Gastrocnemius medialis (tissue), 4 donors: ENCODE results near the gene SLC8A3. TPM values are rescaled to one million over a fixed set of nuclear protein-coding genes. Genes with fewer than 3 reads are reported as not detected.

Experiments
- ATAC-seq, 2 donors: fragments of 150-250 bp; one replicate each; pipeline ENCODE4 v1.9.1; 2016
- DNase-seq, 2 donors: peaks; one replicate each; pipeline ENCODE4 v3.0.0-alpha.2; 2019
- H3K27ac ChIP-seq, 4 donors: fragments of 200-600 bp; sonication (generic); 1 replicate in 1 of 4; 2 replicates in 3 of 4; pipeline ENCODE4 v1.5.1; 2016 to 2018; ENCODE audit warnings: mild to moderate bottlenecking in 2 of 4, moderate library complexity in 1 of 4
- H3K27me3 ChIP-seq, 3 donors: fragments of 200-600 bp; sonication (generic) in 2 of 3; 1 replicate in 1 of 3; 2 replicates in 2 of 3; pipeline versions ENCODE4 v1.5.1 to v1.6.0; 2016 to 2019; ENCODE audit warnings: mild to moderate bottlenecking in 1 of 3, moderate library complexity in 1 of 3
- H3K36me3 ChIP-seq, 2 donors: fragments of 200-600 bp; sonication (generic) in 1 of 2; one replicate each; pipeline ENCODE4 v1.5.1; 2017 to 2018
- H3K4me1 ChIP-seq, 2 donors: fragments of 200-600 bp; sonication (generic) in 1 of 2; one replicate each; pipeline ENCODE4 v1.5.1; 2016 to 2017; ENCODE audit warnings: mild to moderate bottlenecking in 2 of 2
- H3K4me3 ChIP-seq, 4 donors: fragments of 200-600 bp; sonication (generic) in 3 of 4; 1 replicate in 1 of 4; 2 replicates in 3 of 4; pipeline ENCODE4 v1.5.1; 2016 to 2019; ENCODE audit warnings: mild to moderate bottlenecking in 2 of 4
- H3K9me3 ChIP-seq, 3 donors: fragments of 200-600 bp; sonication (generic) in 2 of 3; 1 replicate in 1 of 3; 2 replicates in 2 of 3; pipeline ENCODE4 v1.5.1; 2016 to 2019
- CTCF ChIP-seq, 5 experiments: fragments of 450-650 bp in 3 of 5; fragments of 200-600 bp in 2 of 5; sonication (generic) in 2 of 5; IDR thresholded peaks in 4 of 5; conservative IDR thresholded peaks in 1 of 5; 1 replicate in 4 of 5; 2 replicates in 1 of 5; pipeline ENCODE4 v1.5.1; 2016 to 2019; ENCODE audit warnings: antibody characterized with exemption in 5 of 5, mild to moderate bottlenecking in 3 of 5, moderate library complexity in 3 of 5
- POLR2A ChIP-seq, 2 donors: fragments of 450-650 bp; IDR thresholded peaks; one replicate each; pipeline ENCODE4 v1.6.1; 2017; ENCODE audit warnings: antibody characterized with exemption in 2 of 2, mild to moderate bottlenecking in 2 of 2, moderate library complexity in 2 of 2
- in situ Hi-C, 4 donors: fragments of 200-750 bp; cut with MboI; loops; one replicate each; pipeline versions ENCODE4 v1.15.0 to v1.8.0; 2017; ENCODE audit warnings: low sequenced_read_pairs in 4 of 4
- intact Hi-C: fragments of 100-400 bp; cut with DNase I; formaldehyde crosslinking; loops from one replicate; pipeline ENCODE4 v1.15.1; 2023; ENCODE audit warnings: low total_unique reads
- total RNA-seq, 4 donors: library from RNA; depleted of rRNA; stranded (reverse); fragments of >200 nt; gene quantifications; one replicate each; pipeline versions ENCODE4 v1.1.0 to v1.2.3, GENCODE V29; 2016

Gene SLC8A3
- total RNA-seq, 4 donors from 2014 or later = 8.5 to 14.1 (median 12.6) TPM

DNA sequence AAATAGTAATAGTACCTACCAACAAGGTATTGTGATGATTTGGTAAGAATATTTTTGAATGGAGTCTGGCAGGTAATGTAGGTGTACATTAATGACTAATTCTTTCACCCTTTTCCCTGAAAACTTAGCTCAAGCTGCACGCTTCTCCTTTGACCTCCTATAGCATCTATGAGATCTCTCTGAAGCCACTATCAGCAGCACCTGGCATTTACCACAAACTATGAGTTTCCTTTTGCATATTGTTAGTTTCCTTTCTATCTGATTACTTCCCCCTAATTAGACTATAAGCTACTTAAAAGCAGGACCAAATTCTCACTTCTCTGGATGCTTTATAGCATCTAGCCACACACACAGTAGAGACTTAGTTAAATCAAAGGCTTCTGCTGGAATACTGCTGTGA lies 48.1 kb downstream of the SLC8A3 start:
- no peaks in the 10 kb centered on the region for H3K9me3 ChIP-seq
- intact Hi-C loops (no loop called here), in situ Hi-C loops (no loop called here)
- no peak overlapping the region for H3K27ac ChIP-seq
- TF ChIP-seq CTCF (IDR thresholded peaks at IDR 0.05 in 4 of 5, conservative IDR thresholded peaks at IDR 0.05 in 1 of 5) (no peak), POLR2A (IDR thresholded peaks at IDR 0.05) (no peak)
- H3K4me1 ChIP-seq = peaks cover 0 to under 1% of the 10 kb centered on the region in 2 donors
- ATAC-seq (no peak), DNase-seq (no peak)
- H3K27me3 ChIP-seq = no peaks in the 10 kb centered on the region
- H3K36me3 ChIP-seq = no peaks in the 10 kb centered on the region
- no peak overlapping the region for H3K4me3 ChIP-seq

DNA sequence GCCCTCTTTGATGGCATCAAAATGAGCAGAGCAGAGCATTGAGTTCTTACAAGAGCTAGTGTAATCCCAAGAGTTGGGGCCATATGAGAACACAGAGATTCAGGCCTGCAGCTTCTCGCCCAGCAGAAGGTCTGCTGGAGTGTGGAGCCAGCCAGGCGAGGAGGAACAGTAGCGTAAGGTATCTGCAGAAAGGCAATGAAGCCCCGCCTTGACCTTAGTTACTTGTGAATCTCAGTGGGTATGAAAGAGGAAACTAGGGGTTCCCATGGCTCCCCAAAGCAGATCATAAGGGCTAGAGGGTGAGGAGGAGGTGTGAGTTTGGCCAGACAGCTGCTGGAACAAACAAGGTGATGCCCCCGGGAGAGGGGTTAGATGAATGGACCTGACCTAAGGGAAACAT lies 49.4 kb downstream of the SLC8A3 start:
- H3K4me1 ChIP-seq = peaks cover 0 to 3% of the 10 kb centered on the region in 2 donors
- no peaks in the 10 kb centered on the region for H3K36me3 ChIP-seq
- no peaks in the 10 kb centered on the region for H3K27me3 ChIP-seq
- H3K9me3 ChIP-seq = no peaks in the 10 kb centered on the region
- ATAC-seq (no peak), DNase-seq (no peak)
- TF ChIP-seq CTCF (IDR thresholded peaks at IDR 0.05 in 4 of 5, conservative IDR thresholded peaks at IDR 0.05 in 1 of 5) (no peak), POLR2A (IDR thresholded peaks at IDR 0.05) (no peak)
- no peak overlapping the region for H3K4me3 ChIP-seq
- intact Hi-C loops (no loop called here), in situ Hi-C loops (no loop called here)
- H3K27ac ChIP-seq = no peak overlapping the region

DNA sequence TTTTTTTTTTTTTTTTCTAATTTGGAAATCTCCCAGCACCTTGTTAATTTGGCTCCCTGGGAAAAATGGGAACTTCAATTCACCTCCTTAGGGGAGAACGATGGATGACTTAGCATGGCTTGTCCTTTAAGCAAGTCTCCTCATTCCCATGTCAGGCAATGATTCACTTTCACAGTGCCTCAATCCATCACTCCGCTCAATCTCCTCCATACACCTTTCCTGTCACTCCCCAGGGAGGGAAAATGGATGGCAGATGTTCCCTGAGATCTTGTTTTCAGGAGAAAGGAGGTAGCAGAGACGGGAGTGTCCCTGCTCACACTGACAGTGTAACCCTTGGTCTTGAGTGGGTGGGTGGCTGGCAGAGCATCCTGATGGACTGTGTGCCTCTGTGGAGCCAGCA lies 51.0 kb downstream of the SLC8A3 start:
- no peak for TF ChIP-seq POLR2A (IDR thresholded peaks at IDR 0.05)
- no peak for TF ChIP-seq CTCF (IDR thresholded peaks at IDR 0.05 in 4 of 5, conservative IDR thresholded peaks at IDR 0.05 in 1 of 5)
- Histone ChIP-seq H3K27me3 (no peaks in the 10 kb centered on the region), H3K4me1 (peaks cover 0 to 3% of the 10 kb centered on the region in 2 donors), H3K27ac (no peak overlapping the region), H3K9me3 (no peaks in the 10 kb centered on the region), H3K36me3 (no peaks in the 10 kb centered on the region), H3K4me3 (no peak overlapping the region)
- intact Hi-C loops = no loop called here
- ATAC-seq (no peak), DNase-seq (no peak)
- in situ Hi-C loops = no loop called here

- intact Hi-C loops = no loop called here
Observed at GRCh38 chr14:70133461-70133860, 55.3 kb downstream of the SLC8A3 start.

More at GRCh38 chr14:70133461-70133860, 55.3 kb downstream of the SLC8A3 start:
- Histone ChIP-seq H3K27ac (no peak overlapping the region), H3K36me3 (no peaks in the 10 kb centered on the region), H3K9me3 (no peaks in the 10 kb centered on the region), H3K27me3 (no peaks in the 10 kb centered on the region), H3K4me3 (no peak overlapping the region), H3K4me1 (peaks cover 0 to 3% of the 10 kb centered on the region in 2 donors)
- DNase-seq (no peak), ATAC-seq (no peak)
- in situ Hi-C loops = no loop called here
- TF ChIP-seq CTCF (IDR thresholded peaks at IDR 0.05 in 4 of 5, conservative IDR thresholded peaks at IDR 0.05 in 1 of 5) (no peak), POLR2A (IDR thresholded peaks at IDR 0.05) (no peak)
